Astrocyte of the cerebellum (primary cell): Measurements from ENCODE around the gene MSI2.

Experiments used
- DNase-seq: peaks from one replicate; pipeline ENCODE4 v3.0.0-alpha.2; 2011; ENCODE audit warnings: low read depth
- H3K4me3 ChIP-seq: 2 replicates; pipeline ENCODE4 v1.5.1; 2011; ENCODE audit warnings: mild to moderate bottlenecking, low read depth, low read length, moderate library complexity
- CTCF ChIP-seq: IDR thresholded peaks from 2 replicates; pipeline ENCODE4 v1.5.1; 2012; ENCODE audit warnings: low read length, low read depth, moderate library complexity, mild to moderate bottlenecking; ENCODE audit errors: missing control alignments
- in situ Hi-C: cut with HindIII; loops from 2 replicates; pipeline ENCODE4 v1.10.0; 2017; ENCODE audit warnings: low sequenced_read_pairs

The MSI2 gene

DNA sequence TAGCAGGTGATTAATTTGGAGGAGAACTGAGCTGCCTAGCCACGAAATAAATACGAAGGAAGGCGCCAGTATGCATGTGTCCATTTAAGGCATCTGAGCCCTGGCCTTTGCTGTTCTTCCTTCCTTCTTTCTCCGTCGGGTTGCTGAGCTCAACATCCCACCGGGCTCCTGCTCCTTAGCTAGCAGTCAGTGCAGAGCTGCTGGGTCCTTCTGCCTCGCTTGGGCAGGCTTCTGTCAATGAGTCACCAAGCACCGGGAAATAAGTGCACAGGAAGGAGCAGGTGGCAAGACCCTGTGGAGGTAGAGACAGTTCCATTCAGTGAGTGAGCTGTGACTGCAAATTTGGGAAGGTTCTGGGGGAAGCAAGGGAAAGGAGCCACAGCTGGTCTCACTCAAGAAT, 368.1 kb downstream of the MSI2 start:
- DNase-seq = no peak
- in situ Hi-C loops = no loop called here
- TF ChIP-seq CTCF = no peak
- H3K4me3 ChIP-seq = no peak overlapping the region

DNA sequence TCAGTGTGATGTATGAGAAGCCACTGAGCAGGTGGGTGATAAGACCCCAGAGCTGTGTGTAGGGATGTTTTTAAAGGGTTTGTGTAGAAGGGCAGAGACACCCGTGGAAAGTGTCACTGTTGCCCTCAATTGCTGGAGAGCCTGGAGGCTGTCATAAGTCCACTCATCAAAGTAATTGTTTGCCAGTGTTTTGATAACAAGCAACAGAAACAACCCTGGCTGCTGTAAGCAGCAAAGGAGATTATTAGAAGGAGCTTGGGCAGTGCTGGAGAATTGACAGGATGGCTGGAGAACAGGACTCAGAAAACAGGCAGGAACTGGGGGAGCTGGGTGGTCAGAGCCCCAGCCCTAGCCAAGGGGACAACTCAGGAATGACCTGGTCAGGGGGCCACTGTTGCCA, 369.2 kb downstream of the MSI2 start:
- in situ Hi-C loops = no loop called here
- no peak for TF ChIP-seq CTCF
- DNase-seq = no peak
- no peak overlapping the region for H3K4me3 ChIP-seq

- no peak for DNase-seq
- in situ Hi-C loops = no loop called here
- no peak for TF ChIP-seq CTCF
- H3K4me3 ChIP-seq = no peak overlapping the region
Measured at GRCh38 chr17:57625957-57626356, 369.6 kb downstream of the MSI2 start.

DNA sequence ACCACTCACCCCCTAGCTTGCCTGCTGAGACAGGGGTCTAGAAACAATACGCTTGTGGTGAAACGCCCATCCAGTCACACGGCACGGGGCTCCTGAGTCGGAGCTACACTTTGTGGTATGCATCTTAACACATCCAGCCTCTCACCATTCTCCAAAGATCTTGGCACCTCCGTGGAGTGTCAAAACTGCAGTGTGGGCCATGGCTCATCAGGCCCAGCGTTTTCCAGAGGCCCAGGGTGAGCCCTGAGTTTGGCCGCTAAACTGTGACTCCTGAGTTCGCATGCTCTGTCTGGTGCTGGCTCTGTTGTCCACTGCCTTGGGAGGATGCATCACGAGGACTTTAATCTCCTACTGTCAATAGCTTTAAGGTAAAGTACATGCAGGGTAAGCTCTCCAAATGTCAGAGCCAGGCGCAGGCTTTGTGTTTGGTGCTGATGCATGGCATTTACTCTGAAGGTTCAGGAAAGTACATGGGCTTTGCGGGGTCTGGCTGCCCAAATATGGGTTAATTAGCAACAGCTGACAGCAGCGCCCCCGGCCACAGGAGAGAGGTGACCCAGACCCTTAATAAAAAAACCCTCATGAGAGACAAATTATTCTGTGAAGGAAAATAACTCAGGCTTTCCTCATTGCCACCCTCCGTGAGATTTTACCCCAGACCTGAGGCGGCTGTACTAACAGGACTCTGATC, 370.3 kb downstream of the MSI2 start:
- TF ChIP-seq CTCF = no peak
- no peak overlapping the region for H3K4me3 ChIP-seq
- DNase-seq = no peak
- in situ Hi-C loops = no loop called here

GRCh38 chr17:57627591-57627990, 371.3 kb downstream of the MSI2 start:
- no peak for TF ChIP-seq CTCF
- in situ Hi-C loops = no loop called here
- no peak overlapping the region for H3K4me3 ChIP-seq
- DNase-seq = no peak

DNA sequence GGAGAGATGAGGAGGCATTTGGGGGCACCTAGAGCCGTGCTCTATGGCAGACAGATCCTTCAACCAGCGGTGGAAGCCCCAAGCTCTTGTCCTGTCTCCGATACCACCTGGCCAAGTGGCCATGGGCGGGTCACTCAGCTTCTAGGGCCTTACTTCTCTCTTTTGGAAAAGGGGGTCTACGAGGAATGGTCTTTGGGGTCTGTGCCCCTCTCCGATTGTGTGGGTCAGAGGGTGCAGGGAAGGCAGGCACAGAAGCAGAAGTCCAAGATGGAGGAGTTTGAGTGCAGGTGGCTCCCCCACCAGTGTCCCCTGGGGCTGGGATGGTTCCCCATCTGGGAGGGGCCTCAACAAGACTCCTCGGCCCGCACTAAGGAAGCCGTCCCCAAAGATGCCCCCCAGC, 372.1 kb downstream of the MSI2 start:
- in situ Hi-C loops = no loop called here
- DNase-seq = no peak
- TF ChIP-seq CTCF = no peak
- no peak overlapping the region for H3K4me3 ChIP-seq
